ENCODE results near the gene LRRC8D. TPM values are rescaled to one million over a fixed set of nuclear protein-coding genes. Genes with fewer than 3 reads are reported as not detected.

The LRRC8D gene
- polyA plus RNA-seq, 1 donor from 2014 or later, result 31.7 TPM

DNA sequence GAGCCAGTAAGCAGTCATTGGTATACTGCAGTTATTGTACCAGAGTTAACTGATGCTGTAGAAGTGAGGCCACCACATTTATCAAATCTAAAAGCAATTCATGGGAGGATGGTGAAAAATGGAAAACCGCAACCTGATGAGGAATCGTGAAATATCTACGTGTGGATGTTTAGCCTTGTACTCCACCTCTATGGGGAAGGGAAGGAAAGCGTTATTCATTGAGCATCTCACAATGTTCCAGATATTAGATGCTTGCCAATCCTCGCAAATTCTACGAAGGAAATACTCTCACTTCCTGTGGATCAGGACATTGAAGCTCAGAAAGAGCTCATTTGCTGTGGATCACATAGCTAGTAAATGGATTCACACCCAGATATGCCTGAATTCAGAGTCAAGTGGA, 77.3 kb downstream of the LRRC8D start:
- no peaks in the 10 kb centered on the region for H3K27me3 Mint-ChIP-seq
- H3K4me3 Mint-ChIP-seq, result no peak overlapping the region
- H3K27ac Mint-ChIP-seq, result peak overlapping the region in 1 of 3 donors; percentile 84
- H3K4me1 Mint-ChIP-seq, result peaks cover 8 to 26% (median 16%) of the 10 kb centered on the region in 3 donors
- H3K36me3 Mint-ChIP-seq, result no peaks in the 10 kb centered on the region
- no peaks in the 10 kb centered on the region for H3K9me3 Mint-ChIP-seq

DNA sequence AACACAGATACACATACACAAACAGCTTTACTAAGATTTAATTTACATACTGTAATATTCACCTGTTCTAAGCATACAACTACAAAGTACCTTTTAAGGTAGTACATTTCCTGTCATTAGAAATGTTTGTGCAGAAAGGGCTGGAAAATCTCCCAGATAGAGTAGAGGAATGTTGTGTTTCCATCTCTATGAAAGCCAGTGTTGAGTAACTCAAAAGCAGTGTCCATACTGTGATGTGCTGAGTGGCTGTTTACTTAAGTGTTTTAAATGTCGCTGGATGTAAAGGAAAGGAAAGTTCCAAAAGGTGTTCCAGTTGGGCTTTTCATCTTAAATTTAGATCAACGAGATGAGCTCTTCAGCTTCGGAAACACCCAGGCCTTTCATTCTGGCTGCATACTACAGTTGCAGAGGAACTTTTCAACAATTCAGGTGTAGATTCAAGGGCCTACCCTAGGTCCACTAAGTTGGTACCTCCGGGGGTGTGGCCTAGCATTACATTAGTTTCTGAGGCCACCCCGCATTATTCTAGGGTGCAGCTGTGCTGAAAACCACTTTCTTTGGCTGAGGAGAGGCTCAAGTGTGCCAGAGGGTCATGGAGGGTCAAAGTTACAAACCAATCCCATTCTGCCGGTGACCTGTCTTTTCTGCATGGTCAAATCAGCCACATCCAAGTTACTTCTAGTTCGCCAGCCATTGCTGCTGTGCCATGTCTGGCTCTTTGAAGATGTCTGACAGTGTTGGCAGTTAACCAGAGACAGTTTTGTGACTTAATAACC, 78.1 kb downstream of the LRRC8D start:
- Mint-ChIP-seq H3K9me3 (no peaks in the 10 kb centered on the region), H3K27me3 (no peaks in the 10 kb centered on the region), H3K4me3 (no peak overlapping the region), H3K27ac (peak overlapping the region in 1 of 3 donors; percentile 84), H3K4me1 (peaks cover 12 to 30% (median 24%) of the 10 kb centered on the region in 3 donors), H3K36me3 (no peaks in the 10 kb centered on the region)

DNA sequence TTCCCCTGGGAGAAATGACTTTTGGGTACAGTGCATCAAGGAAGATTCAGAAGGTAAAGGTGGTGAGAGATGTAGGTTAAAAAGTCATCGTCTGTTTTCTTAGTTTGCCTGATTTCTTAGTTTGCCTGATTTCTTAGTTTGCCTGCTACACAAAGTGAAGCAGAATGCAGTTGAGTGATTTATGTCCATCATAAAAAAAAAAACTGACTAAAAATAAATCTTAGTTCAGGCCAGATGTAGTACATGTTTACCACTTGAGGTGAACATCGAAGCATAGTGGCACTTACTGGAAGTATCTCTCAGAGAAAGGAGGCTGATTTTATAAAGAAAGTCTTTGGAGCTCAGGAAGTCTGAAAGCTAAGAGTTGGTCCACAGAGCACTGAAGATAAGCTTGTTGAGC, 79.5 kb downstream of the LRRC8D start:
- Mint-ChIP-seq H3K27me3 (no peaks in the 10 kb centered on the region), H3K27ac (peak overlapping the region in 1 of 3 donors; percentile 43), H3K4me3 (no peak overlapping the region), H3K9me3 (no peaks in the 10 kb centered on the region), H3K4me1 (peaks cover 17 to 33% (median 32%) of the 10 kb centered on the region in 3 donors), H3K36me3 (no peaks in the 10 kb centered on the region)

DNA sequence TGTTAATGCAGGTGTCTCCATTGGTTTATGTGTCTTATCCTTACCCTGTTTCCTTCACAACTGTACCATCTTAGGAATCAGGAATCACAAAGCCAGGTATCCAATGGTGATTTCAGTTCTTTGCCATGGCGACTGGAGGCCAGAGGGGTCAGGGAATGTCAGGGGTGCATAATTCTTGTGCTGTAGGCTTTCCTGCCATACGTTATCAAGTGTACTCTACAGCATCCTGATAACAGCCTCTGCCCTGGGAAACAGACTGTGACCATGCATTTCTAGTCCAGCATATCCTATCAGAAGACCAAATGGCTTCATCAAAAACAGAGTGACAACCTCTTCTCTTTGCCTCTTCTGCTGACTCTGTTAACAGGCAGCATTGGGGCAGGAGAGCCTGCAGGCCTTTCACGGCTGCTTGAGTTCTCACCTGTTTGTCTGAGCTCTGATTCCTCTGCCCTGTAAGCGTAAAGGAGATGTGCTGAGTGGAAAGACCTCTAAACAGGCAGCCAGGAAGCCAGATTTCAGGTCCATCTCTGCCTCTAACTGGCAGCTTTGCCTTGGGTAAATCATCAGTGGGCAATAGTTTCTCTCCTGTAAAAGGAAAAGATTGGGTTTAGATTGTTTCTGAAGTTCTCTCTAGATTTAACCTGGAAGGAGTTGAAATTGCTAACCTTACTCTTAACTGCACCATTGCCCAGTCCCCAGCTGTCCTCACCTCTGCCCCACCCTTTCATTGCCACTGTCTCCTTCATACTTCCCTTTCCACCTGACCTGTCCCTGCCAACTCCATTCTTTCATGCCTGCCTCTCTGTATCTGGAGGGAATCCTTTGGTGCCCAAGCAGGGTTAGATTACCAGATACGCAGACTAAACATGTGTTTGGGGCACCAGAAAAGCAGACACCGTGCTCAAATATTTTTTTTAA, 80.2 kb downstream of the LRRC8D start:
- H3K36me3 Mint-ChIP-seq, result peaks cover 2% of the 10 kb centered on the region
- peak overlapping the region in 1 of 3 donors; percentile 65 for H3K27ac Mint-ChIP-seq
- H3K27me3 Mint-ChIP-seq, result no peaks in the 10 kb centered on the region
- H3K4me3 Mint-ChIP-seq, result peak overlapping the region in 1 of 4 donors; percentile 18
- H3K4me1 Mint-ChIP-seq, result peaks cover 24 to 41% (median 38%) of the 10 kb centered on the region in 3 donors
- no peaks in the 10 kb centered on the region for H3K9me3 Mint-ChIP-seq

- H3K4me1 Mint-ChIP-seq, result peaks cover 31 to 43% (median 39%) of the 10 kb centered on the region in 3 donors
These were observed 81.3 kb downstream of the LRRC8D start for GRCh38 chr1:89901957-89902669.

DNA sequence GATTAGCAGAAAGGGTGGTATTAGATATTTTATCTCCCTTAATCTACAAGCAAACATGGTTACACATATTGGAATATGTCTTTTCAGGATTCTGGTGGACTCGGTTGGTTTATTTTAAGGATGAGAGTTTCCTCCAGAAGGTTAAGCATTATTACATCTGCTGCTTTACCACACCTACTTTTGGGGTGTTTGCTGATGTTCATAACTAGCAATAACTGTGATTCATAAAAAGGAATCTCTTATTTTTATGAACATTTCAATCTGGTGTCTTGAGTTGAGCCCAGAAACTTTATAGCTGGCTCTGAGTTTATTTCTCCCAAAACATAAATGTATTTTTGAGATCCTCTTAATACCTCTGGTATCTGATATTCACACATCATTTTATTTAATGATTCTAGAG, 82.7 kb downstream of the LRRC8D start:
- H3K4me3 Mint-ChIP-seq, result no peak overlapping the region
- no peaks in the 10 kb centered on the region for H3K9me3 Mint-ChIP-seq
- H3K27ac Mint-ChIP-seq, result no peak overlapping the region
- peaks cover 6% of the 10 kb centered on the region for H3K36me3 Mint-ChIP-seq
- no peaks in the 10 kb centered on the region for H3K27me3 Mint-ChIP-seq
- H3K4me1 Mint-ChIP-seq, result peaks cover 36 to 48% (median 44%) of the 10 kb centered on the region in 3 donors

More at GRCh38 chr1:89901957-89902669, 81.3 kb downstream of the LRRC8D start:
- H3K4me3 Mint-ChIP-seq, result no peak overlapping the region
- H3K36me3 Mint-ChIP-seq, result peaks cover 3% of the 10 kb centered on the region
- no peaks in the 10 kb centered on the region for H3K9me3 Mint-ChIP-seq
- peak overlapping the region in 2 of 3 donors; percentile 61 to 65 for H3K27ac Mint-ChIP-seq
- H3K27me3 Mint-ChIP-seq, result no peaks in the 10 kb centered on the region

DNA sequence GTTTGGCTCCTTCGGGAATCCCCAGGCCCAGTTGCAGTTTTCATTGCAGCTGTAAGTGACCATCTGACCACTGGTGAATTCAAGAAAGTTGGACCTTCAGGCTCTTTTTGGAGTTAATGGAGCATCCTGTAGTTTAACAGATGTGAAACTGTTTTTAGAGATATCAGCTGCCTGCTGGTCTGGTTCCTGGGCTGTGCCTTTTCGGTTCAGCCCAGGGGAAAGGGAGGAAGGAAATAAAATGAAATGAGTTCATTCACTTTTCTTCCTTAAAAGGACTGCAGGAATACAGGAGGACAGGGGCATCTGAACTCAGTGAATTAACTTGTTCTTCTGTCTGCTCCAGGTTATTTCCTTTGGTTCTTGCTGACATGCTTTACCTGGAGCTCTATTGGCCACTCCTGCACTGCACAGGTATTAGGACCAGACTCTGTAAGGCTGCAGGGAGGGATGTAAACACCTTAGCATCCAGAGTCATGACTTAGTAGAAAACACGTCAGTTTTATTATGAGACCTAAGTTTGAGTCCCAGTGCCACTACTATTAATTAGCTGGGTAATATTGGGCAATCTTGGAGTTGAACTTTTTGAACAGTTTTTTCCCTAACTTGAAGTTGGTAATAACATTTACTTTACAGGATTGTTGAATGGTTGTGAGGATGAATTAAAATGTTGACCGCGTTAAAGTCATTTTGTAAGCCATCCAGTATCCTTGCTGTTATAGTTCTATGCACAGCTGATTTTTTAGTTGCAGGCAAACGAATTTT, 83.6 kb downstream of the LRRC8D start:
- Mint-ChIP-seq H3K9me3 (no peaks in the 10 kb centered on the region), H3K27ac (peak overlapping the region in 1 of 3 donors; percentile 23), H3K4me1 (peaks cover 36 to 49% (median 40%) of the 10 kb centered on the region in 3 donors), H3K27me3 (no peaks in the 10 kb centered on the region), H3K36me3 (peaks cover 6% of the 10 kb centered on the region), H3K4me3 (peak overlapping the region in 1 of 4 donors; percentile 2)

GRCh38 chr1:89905395-89906058, 84.7 kb downstream of the LRRC8D start:
- Mint-ChIP-seq H3K36me3 (peaks cover 6% of the 10 kb centered on the region), H3K27me3 (no peaks in the 10 kb centered on the region), H3K27ac (peak overlapping the region in 1 of 3 donors; percentile 59), H3K4me1 (peaks cover 31 to 42% (median 35%) of the 10 kb centered on the region in 3 donors), H3K9me3 (no peaks in the 10 kb centered on the region), H3K4me3 (peak overlapping the region in 1 of 4 donors; percentile 57)

DNA sequence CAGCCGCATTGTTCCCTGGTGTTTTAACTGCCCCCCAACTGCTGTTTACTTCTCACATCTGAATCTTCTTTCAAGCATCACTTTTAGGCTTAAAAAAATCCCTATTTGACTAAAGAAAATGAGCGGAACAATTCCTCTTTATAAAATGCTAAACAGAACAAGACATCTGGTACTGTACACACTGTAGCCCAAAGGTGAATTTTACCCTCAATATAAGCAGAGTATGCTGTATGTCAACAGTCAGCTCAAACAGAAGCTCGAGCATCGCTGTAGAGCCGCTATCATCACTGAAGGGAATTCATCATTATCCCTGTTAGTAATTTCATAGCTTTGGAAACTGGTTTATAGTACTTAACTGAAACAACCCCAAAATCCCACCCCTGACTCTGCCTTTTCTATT, 85.3 kb downstream of the LRRC8D start:
- peak overlapping the region in 1 of 3 donors; percentile 59 for H3K27ac Mint-ChIP-seq
- H3K9me3 Mint-ChIP-seq, result no peaks in the 10 kb centered on the region
- no peaks in the 10 kb centered on the region for H3K27me3 Mint-ChIP-seq
- H3K36me3 Mint-ChIP-seq, result peaks cover 6% of the 10 kb centered on the region
- no peak overlapping the region for H3K4me3 Mint-ChIP-seq
- H3K4me1 Mint-ChIP-seq, result peaks cover 31 to 42% (median 35%) of the 10 kb centered on the region in 3 donors

GRCh38 chr1:89907727-89908212, 86.9 kb downstream of the LRRC8D start:
- Mint-ChIP-seq H3K36me3 (peaks cover 8% of the 10 kb centered on the region), H3K27ac (peak overlapping the region in 1 of 3 donors; percentile 6), H3K27me3 (no peaks in the 10 kb centered on the region)

DNA sequence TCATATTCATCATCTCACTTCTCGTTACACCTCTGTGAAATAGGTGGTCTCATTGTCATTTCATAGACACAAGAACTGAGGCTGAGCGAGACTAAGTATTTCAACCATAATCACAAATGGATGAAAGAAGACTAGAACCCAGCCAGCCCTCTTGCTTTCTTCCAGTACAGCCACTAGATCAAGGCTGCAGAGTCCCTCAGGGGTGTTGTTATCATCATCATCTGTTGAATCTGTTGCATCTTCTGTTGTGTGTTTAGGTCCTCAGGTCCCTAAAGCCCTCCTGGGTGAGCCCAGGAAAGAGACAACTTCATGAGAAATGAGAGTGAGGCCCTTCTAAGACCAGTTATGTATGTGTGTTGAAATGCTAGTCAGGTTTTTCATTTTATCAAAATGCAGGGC, 87.4 kb downstream of the LRRC8D start:
- no peak overlapping the region for H3K4me3 Mint-ChIP-seq
- H3K36me3 Mint-ChIP-seq, result peaks cover 8% of the 10 kb centered on the region
- H3K9me3 Mint-ChIP-seq, result no peaks in the 10 kb centered on the region
- peaks cover 29 to 36% (median 30%) of the 10 kb centered on the region in 3 donors for H3K4me1 Mint-ChIP-seq
- no peak overlapping the region for H3K27ac Mint-ChIP-seq
- no peaks in the 10 kb centered on the region for H3K27me3 Mint-ChIP-seq

More at GRCh38 chr1:89907727-89908212, 86.9 kb downstream of the LRRC8D start:
- no peaks in the 10 kb centered on the region for H3K9me3 Mint-ChIP-seq
- H3K4me3 Mint-ChIP-seq, result no peak overlapping the region
- peaks cover 31 to 41% (median 35%) of the 10 kb centered on the region in 3 donors for H3K4me1 Mint-ChIP-seq

GRCh38 chr1:89908672-89909436, 88.0 kb downstream of the LRRC8D start:
- H3K27me3 Mint-ChIP-seq, result no peaks in the 10 kb centered on the region
- H3K9me3 Mint-ChIP-seq, result no peaks in the 10 kb centered on the region
- peaks cover 8% of the 10 kb centered on the region for H3K36me3 Mint-ChIP-seq
- peaks cover 29 to 30% (median 30%) of the 10 kb centered on the region in 3 donors for H3K4me1 Mint-ChIP-seq
- no peak overlapping the region for H3K27ac Mint-ChIP-seq
- no peak overlapping the region for H3K4me3 Mint-ChIP-seq

DNA sequence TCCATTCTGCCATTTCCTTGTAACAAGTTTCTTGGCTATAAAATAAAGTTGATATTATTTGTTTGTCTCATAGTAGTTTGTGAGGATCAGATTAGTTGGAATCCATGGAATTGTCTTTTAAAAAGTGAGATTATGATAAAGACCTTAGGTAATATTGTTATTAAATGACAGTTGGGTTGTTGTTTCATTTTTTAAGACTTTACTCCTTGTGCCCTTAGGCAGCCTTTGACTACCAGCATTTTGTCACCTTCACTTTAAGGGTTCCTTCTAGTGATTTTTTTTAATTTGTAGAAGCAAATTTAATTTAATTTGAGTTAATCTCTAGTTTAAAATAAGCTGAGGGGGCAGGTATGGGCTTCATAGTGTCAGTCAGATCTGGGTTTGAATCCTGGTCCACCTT, 89.4 kb downstream of the LRRC8D start:
- H3K9me3 Mint-ChIP-seq, result no peaks in the 10 kb centered on the region
- no peak overlapping the region for H3K4me3 Mint-ChIP-seq
- peaks cover 10% of the 10 kb centered on the region for H3K36me3 Mint-ChIP-seq
- H3K4me1 Mint-ChIP-seq, result peaks cover 20 to 26% (median 25%) of the 10 kb centered on the region in 3 donors
- no peaks in the 10 kb centered on the region for H3K27me3 Mint-ChIP-seq
- no peak overlapping the region for H3K27ac Mint-ChIP-seq

Measured in IgD-negative memory B cell (primary cell).